ENCODE results near the gene RABGAP1. TPM values are rescaled to one million over a fixed set of nuclear protein-coding genes. Genes with fewer than 3 reads are reported as not detected.

Gene RABGAP1
- total and polyA plus RNA-seq, 4 donors: 3.8 to 25.7 (median 10.5) TPM

DNA sequence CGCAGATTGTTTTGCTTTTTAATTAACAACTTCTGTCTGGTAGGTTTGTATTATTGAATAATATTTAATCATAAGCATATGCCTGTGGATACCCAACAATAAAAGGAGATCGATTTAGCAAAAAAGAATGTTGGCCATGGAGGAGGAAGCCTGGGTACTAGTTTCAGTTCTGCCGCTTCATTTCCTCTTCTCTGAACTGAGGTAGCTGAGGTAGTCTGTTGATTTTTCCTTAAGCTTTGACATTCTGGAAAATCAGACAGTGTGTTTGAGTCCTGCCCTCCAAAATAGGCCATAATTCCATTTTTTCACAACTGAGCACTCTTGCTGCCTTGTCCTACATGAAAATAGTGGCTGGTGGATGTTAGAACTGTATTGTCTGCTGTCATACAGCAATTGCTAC, 86.7 kb downstream of the RABGAP1 start:
- WGBS: 62% methylated on average over 3 of the region's 3 CpGs
- no peak overlapping the region for H3K9ac ChIP-seq (ENCODE audit: low read depth in 1 of 2, low read length in 2 of 2)
- no peak for TF ChIP-seq JUND (IDR thresholded peaks at IDR 0.05)
- TF ChIP-seq RAD21 (IDR thresholded peaks at IDR 0.05): no peak

DNA sequence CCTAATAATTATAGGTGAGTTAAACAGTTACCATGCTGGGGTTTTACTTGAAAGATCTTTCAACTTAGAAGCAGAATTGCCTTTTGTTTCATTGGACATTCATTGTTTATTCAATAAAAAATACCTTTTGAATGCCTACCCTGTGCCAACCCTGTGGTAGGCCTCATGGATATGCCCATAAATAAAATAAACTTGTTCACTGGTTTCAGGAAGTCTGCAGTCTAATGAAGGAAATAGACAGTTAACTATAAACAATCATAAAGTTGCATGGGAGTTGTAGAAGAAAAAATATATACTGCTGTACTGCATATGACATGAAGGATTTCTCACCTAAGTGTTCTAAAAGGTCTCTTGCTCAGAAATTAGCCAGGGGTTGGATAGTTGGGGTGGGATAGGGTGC, 87.3 kb downstream of the RABGAP1 start:
- H3K4me3 ChIP-seq (ENCODE audit: low read depth in 1 of 3, low read length in 3 of 3): no peak overlapping the region
- no peak for DNase-seq (ENCODE audit: low spot score)
- TF ChIP-seq, protein P1, sequence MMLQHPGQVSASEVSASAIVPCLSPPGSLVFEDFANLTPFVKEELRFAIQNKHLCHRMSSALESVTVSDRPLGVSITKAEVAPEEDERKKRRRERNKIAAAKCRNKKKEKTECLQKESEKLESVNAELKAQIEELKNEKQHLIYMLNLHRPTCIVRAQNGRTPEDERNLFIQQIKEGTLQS (IDR thresholded peaks at IDR 0.05): no peak
- TF ChIP-seq RXRA (IDR thresholded peaks at IDR 0.05) (no peak), JUND (IDR thresholded peaks at IDR 0.05) (no peak)

More for the DNA sequence above, 86.7 kb downstream of the RABGAP1 start:
- no peak for DNase-seq (ENCODE audit: low spot score)
- Histone ChIP-seq H3K9me3 (ENCODE audit: control insufficient read depth in 4 of 4, low read length in 3 of 4) (no peaks in the 10 kb centered on the region), H3K36me3 (ENCODE audit: control insufficient read depth in 4 of 4, insufficient read depth in 3 of 4, low read depth in 1 of 4, low read length in 3 of 4) (peaks cover 0 to 6% (median 2%) of the 10 kb centered on the region in 4 donors), H3K27ac (ENCODE audit: low read depth in 1 of 2, low read length in 2 of 2) (no peak overlapping the region), H3K27me3 (ENCODE audit: control insufficient read depth in 4 of 4, insufficient read depth in 4 of 4, low read length in 3 of 4) (no peaks in the 10 kb centered on the region), H3K4me1 (ENCODE audit: control insufficient read depth in 4 of 4, insufficient read depth in 4 of 4, low read length in 3 of 4) (no peaks in the 10 kb centered on the region), H3K4me3 (ENCODE audit: low read depth in 1 of 3, low read length in 3 of 3) (no peak overlapping the region)

DNA sequence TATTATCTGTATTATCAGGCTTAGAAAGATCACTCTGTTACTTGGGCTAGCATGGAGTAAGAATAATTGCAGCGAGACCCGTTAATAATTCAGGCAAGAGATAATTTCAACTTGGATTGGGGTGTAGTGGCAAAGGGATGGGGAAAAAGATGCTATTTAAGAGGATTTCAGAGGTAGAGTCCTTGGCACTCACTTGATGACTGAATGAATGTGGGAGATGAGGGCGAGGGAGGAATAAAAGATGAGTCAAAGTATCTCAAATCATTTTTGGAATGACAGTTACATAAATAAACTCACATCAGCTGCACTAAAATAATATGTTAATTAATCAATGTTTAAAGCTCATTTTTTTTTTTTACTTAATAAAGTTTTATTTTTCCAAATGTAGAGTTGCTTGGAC, 88.2 kb downstream of the RABGAP1 start:
- H3K9ac ChIP-seq (ENCODE audit: low read depth in 1 of 2, low read length in 2 of 2): no peak overlapping the region
- H3K4me1 ChIP-seq (ENCODE audit: control insufficient read depth in 4 of 4, insufficient read depth in 4 of 4, low read length in 3 of 4): no peaks in the 10 kb centered on the region
- H3K9me3 ChIP-seq (ENCODE audit: control insufficient read depth in 4 of 4, low read length in 3 of 4): no peaks in the 10 kb centered on the region
- no peaks in the 10 kb centered on the region for H3K27me3 ChIP-seq (ENCODE audit: control insufficient read depth in 4 of 4, insufficient read depth in 4 of 4, low read length in 3 of 4)
- DNase-seq (ENCODE audit: low spot score): no peak
- H3K4me3 ChIP-seq (ENCODE audit: low read depth in 1 of 3, low read length in 3 of 3): no peak overlapping the region
- H3K36me3 ChIP-seq (ENCODE audit: control insufficient read depth in 4 of 4, insufficient read depth in 3 of 4, low read depth in 1 of 4, low read length in 3 of 4): peaks cover 0 to 6% (median under 1%) of the 10 kb centered on the region in 4 donors
- WGBS: 96% methylated on average over 3 of the region's 3 CpGs
- no peak overlapping the region for H3K27ac ChIP-seq (ENCODE audit: low read depth in 1 of 2, low read length in 2 of 2)
- TF ChIP-seq GABPA (IDR thresholded peaks at IDR 0.05 in 1 of 2, conservative IDR thresholded peaks at IDR 0.05 in 1 of 2) (no peak), YY1 (IDR thresholded peaks at IDR 0.05) (no peak), FOXA2 (IDR thresholded peaks at IDR 0.05) (no peak)
- TF ChIP-seq, protein P2, sequence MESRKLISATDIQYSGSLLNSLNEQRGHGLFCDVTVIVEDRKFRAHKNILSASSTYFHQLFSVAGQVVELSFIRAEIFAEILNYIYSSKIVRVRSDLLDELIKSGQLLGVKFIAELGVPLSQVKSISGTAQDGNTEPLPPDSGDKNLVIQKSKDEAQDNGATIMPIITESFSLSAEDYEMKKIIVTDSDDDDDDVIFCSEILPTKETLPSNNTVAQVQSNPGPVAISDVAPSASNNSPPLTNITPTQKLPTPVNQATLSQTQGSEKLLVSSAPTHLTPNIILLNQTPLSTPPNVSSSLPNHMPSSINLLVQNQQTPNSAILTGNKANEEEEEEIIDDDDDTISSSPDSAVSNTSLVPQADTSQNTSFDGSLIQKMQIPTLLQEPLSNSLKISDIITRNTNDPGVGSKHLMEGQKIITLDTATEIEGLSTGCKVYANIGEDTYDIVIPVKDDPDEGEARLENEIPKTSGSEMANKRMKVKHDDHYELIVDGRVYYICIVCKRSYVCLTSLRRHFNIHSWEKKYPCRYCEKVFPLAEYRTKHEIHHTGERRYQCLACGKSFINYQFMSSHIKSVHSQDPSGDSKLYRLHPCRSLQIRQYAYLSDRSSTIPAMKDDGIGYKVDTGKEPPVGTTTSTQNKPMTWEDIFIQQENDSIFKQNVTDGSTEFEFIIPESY (IDR thresholded peaks at IDR 0.05): no peak

More for the DNA sequence above, 87.3 kb downstream of the RABGAP1 start:
- no peaks in the 10 kb centered on the region for H3K27me3 ChIP-seq (ENCODE audit: control insufficient read depth in 4 of 4, insufficient read depth in 4 of 4, low read length in 3 of 4)
- no peaks in the 10 kb centered on the region for H3K9me3 ChIP-seq (ENCODE audit: control insufficient read depth in 4 of 4, low read length in 3 of 4)
- no peak overlapping the region for H3K9ac ChIP-seq (ENCODE audit: low read depth in 1 of 2, low read length in 2 of 2)
- H3K27ac ChIP-seq (ENCODE audit: low read depth in 1 of 2, low read length in 2 of 2): no peak overlapping the region
- peaks cover 0 to 6% (median 1%) of the 10 kb centered on the region in 4 donors for H3K36me3 ChIP-seq (ENCODE audit: control insufficient read depth in 4 of 4, insufficient read depth in 3 of 4, low read depth in 1 of 4, low read length in 3 of 4)
- H3K4me1 ChIP-seq (ENCODE audit: control insufficient read depth in 4 of 4, insufficient read depth in 4 of 4, low read length in 3 of 4): no peaks in the 10 kb centered on the region

DNA sequence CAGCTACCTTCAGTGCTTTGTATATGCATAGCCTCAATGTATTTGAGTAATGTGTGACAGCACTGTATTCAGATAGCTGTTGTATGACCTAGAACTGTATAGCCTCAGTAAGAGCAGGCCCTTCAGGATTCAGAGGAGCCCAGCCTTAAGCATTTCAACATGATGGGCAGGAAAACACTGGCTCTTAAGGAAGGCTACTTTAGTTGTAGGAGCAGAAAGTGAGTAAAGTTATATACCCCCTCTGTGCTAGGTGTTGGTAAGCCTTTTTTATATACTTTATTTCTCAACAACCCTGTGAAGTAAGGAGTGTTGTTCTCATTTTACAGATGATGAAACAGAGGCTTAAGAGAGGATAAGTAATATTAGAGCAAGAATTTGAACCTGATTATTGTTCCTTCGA, 91.1 kb downstream of the RABGAP1 start:
- DNase-seq (ENCODE audit: low spot score): no peak
- H3K36me3 ChIP-seq (ENCODE audit: control insufficient read depth in 4 of 4, insufficient read depth in 3 of 4, low read depth in 1 of 4, low read length in 3 of 4): peaks cover 3 to 9% (median 4%) of the 10 kb centered on the region in 4 donors
- TF ChIP-seq TAF1 (conservative IDR thresholded peaks at IDR 0.05) (no peak), RXRA (IDR thresholded peaks at IDR 0.05) (no peak), EGR1 (IDR thresholded peaks at IDR 0.05; ENCODE audit: low read depth in 2 of 2) (no peak), RAD21 (IDR thresholded peaks at IDR 0.05) (no peak)
- no peaks in the 10 kb centered on the region for H3K27me3 ChIP-seq (ENCODE audit: control insufficient read depth in 4 of 4, insufficient read depth in 4 of 4, low read length in 3 of 4)
- no peak overlapping the region for H3K4me3 ChIP-seq (ENCODE audit: low read depth in 1 of 3, low read length in 3 of 3)
- no peak overlapping the region for H3K9ac ChIP-seq (ENCODE audit: low read depth in 1 of 2, low read length in 2 of 2)
- no peaks in the 10 kb centered on the region for H3K9me3 ChIP-seq (ENCODE audit: control insufficient read depth in 4 of 4, low read length in 3 of 4)
- WGBS: 90% methylated on average over 1 of the region's 1 CpG
- H3K27ac ChIP-seq (ENCODE audit: low read depth in 1 of 2, low read length in 2 of 2): no peak overlapping the region
- H3K4me1 ChIP-seq (ENCODE audit: control insufficient read depth in 4 of 4, insufficient read depth in 4 of 4, low read length in 3 of 4): no peaks in the 10 kb centered on the region
